Endodermal cell (in vitro differentiated cells): ENCODE results near the gene TRPM6. TPM values are rescaled to one million over a fixed set of nuclear protein-coding genes. Genes with fewer than 3 reads are reported as not detected.

ENCODE experiments used
- DNase-seq: peaks from one replicate; pipeline ENCODE4 v3.0.0-alpha.2; 2017
- H3K27ac ChIP-seq: 2 replicates; pipeline ENCODE4 v1.5.1; 2013; ENCODE audit warnings: mild to moderate bottlenecking, low read depth, low read length, moderate library complexity
- H3K27me3 ChIP-seq: 2 replicates; pipeline ENCODE4 v1.6.1; 2013; ENCODE audit warnings: mild to moderate bottlenecking, low read length, moderate library complexity; ENCODE audit not compliant: insufficient read depth, control insufficient read depth, poor library complexity, severe bottlenecking
- H3K36me3 ChIP-seq: 2 replicates; pipeline ENCODE4 v1.7.0; 2013; ENCODE audit warnings: mild to moderate bottlenecking, low read length, moderate library complexity; ENCODE audit not compliant: control insufficient read depth, insufficient read depth
- H3K4me1 ChIP-seq: one replicate; pipeline ENCODE4 v1.7.0; 2013; ENCODE audit warnings: low read length; ENCODE audit not compliant: control insufficient read depth, insufficient read depth
- H3K4me3 ChIP-seq: 2 replicates; pipeline ENCODE4 v1.5.1; 2013; ENCODE audit warnings: mild to moderate bottlenecking, low read length, moderate library complexity
- H3K9ac ChIP-seq: 2 replicates; pipeline ENCODE4 v1.6.1; 2013; ENCODE audit warnings: mild to moderate bottlenecking, low read length, moderate library complexity; ENCODE audit not compliant: poor library complexity, severe bottlenecking; ENCODE audit errors: extremely low read depth
- H3K9me3 ChIP-seq: 2 replicates; pipeline ENCODE4 v1.6.1; 2013; ENCODE audit warnings: mild to moderate bottlenecking, low read length, moderate library complexity; ENCODE audit not compliant: control insufficient read depth
- H3K27ac Mint-ChIP-seq: 2 replicates; pipeline ENCODE4 v1.8.0; 2020; ENCODE audit warnings: mixed read lengths
- H3K27me3 Mint-ChIP-seq: 2 replicates; pipeline ENCODE4 v1.8.0; 2021; ENCODE audit warnings: mild to moderate bottlenecking, mixed read lengths; ENCODE audit not compliant: insufficient read depth
- H3K36me3 Mint-ChIP-seq: 2 replicates; pipeline ENCODE4 v1.8.0; 2020; ENCODE audit warnings: low read depth, mixed read lengths
- H3K4me1 Mint-ChIP-seq: 2 replicates; pipeline ENCODE4 v1.8.0; 2020; ENCODE audit warnings: mixed read lengths
- H3K4me3 Mint-ChIP-seq: 2 replicates; pipeline ENCODE4 v1.8.0; 2020; ENCODE audit warnings: mild to moderate bottlenecking, moderate library complexity, mixed read lengths
- H3K9me3 Mint-ChIP-seq: 2 replicates; pipeline ENCODE4 v1.8.0; 2020; ENCODE audit warnings: mild to moderate bottlenecking, mixed read lengths
- WGBS, 2 experiments: methylation state at CpG; one replicate each; pipeline versions ENCODE4 v1.1.5 to v1.1.7; 2013; ENCODE audit warnings: missing lambda C conversion rate in 2 of 2, mixed read lengths in 1 of 2; ENCODE audit not compliant: insufficient coverage in 1 of 2, insufficient read length in 1 of 2; 5-methylcytosine and 5-hydroxymethylcytosine counted together
- total RNA-seq, 2 donors: library from RNA; stranded (reverse); fragmentation: NEBNext Ultra II Directional in 1 of 2; extraction: Animal tissue kit (Norgen Biotek cat#: 25700) in 1 of 2; gene quantifications; 2 replicates in 1 of 2; 3 replicates in 1 of 2; pipeline ENCODE4 v1.2.1, GENCODE V29; 2021
- TF ChIP-seq, protein P1 (sequence below): fragments of 200-600 bp; sonication (generic); conservative IDR thresholded peaks from 2 replicates; pipeline ENCODE4 v1.5.0; 2021; ENCODE audit warnings: antibody characterized with exemption, mild to moderate bottlenecking

The TRPM6 gene
- total RNA-seq, 2 donors from 2014 or later, result 1.2 to 1.7 TPM

DNA sequence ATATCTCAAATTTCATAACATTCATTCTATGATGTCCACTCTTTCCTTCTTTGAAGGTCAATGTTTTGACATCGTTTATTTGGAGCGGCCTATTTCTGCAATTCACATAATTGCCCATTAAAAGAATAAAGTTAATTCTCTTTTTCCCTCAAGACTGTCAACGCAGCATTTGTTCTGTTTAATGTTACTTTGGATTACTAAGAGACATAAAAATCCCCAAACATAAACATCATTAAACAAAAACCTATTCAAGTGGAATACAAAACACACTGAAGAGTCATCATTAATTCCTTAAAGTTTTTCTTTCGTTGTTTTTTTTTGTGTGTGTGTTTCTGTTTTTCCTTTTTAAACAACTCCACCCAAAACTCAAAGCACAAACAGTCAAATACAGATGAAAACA lies 151.1 kb downstream of the TRPM6 start:
- no peaks in the 10 kb centered on the region for H3K36me3 Mint-ChIP-seq

DNA sequence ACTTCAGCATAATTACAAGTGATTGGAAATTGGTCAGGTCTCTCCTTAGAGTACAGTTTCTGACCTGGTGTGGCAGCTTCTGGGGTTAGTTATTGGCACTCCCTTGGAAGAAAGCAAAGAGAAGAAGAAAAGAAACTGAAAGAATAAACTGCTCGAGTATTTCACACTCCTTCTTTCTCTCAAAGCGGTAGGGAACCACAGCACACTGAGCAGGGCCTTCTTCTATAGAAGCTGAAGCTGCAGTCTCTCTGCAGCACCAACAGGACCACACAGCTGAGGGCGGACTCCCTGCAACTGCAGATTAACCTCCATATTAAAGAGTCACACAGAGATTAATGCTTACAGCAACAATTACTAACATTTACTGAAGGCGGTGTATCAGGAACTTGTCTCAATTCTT lies 152.0 kb downstream of the TRPM6 start:
- WGBS, 2 experiments, result 80 to 84% methylated on average over 1 to 4 of the region's 4 CpGs
- no peak overlapping the region for H3K4me3 Mint-ChIP-seq
- H3K36me3 Mint-ChIP-seq, result no peaks in the 10 kb centered on the region
- peaks cover 3% of the 10 kb centered on the region for H3K4me1 Mint-ChIP-seq
- H3K27me3 Mint-ChIP-seq, result no peaks in the 10 kb centered on the region
- no peaks in the 10 kb centered on the region for H3K9me3 ChIP-seq
- no peaks in the 10 kb centered on the region for H3K4me1 ChIP-seq
- H3K9ac ChIP-seq, result no peak overlapping the region
- TF ChIP-seq, protein P1, sequence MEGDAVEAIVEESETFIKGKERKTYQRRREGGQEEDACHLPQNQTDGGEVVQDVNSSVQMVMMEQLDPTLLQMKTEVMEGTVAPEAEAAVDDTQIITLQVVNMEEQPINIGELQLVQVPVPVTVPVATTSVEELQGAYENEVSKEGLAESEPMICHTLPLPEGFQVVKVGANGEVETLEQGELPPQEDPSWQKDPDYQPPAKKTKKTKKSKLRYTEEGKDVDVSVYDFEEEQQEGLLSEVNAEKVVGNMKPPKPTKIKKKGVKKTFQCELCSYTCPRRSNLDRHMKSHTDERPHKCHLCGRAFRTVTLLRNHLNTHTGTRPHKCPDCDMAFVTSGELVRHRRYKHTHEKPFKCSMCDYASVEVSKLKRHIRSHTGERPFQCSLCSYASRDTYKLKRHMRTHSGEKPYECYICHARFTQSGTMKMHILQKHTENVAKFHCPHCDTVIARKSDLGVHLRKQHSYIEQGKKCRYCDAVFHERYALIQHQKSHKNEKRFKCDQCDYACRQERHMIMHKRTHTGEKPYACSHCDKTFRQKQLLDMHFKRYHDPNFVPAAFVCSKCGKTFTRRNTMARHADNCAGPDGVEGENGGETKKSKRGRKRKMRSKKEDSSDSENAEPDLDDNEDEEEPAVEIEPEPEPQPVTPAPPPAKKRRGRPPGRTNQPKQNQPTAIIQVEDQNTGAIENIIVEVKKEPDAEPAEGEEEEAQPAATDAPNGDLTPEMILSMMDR, result no peak
- no peak for DNase-seq
- H3K4me3 ChIP-seq, result no peak overlapping the region
- H3K9me3 Mint-ChIP-seq, result no peaks in the 10 kb centered on the region
- H3K36me3 ChIP-seq, result no peaks in the 10 kb centered on the region
- H3K27ac ChIP-seq, result no peak overlapping the region
- H3K27me3 ChIP-seq, result no peaks in the 10 kb centered on the region
- H3K27ac Mint-ChIP-seq, result no peak overlapping the region

More for the DNA sequence above, 151.1 kb downstream of the TRPM6 start:
- TF ChIP-seq, protein P1, result no peak
- Mint-ChIP-seq H3K27me3 (no peaks in the 10 kb centered on the region), H3K4me1 (peaks cover 3% of the 10 kb centered on the region), H3K4me3 (no peak overlapping the region), H3K9me3 (no peaks in the 10 kb centered on the region), H3K27ac (no peak overlapping the region)
- H3K9me3 ChIP-seq, result no peaks in the 10 kb centered on the region
- H3K4me3 ChIP-seq, result no peak overlapping the region
- no peaks in the 10 kb centered on the region for H3K4me1 ChIP-seq
- H3K27me3 ChIP-seq, result no peaks in the 10 kb centered on the region
- H3K27ac ChIP-seq, result no peak overlapping the region
- H3K36me3 ChIP-seq, result no peaks in the 10 kb centered on the region
- WGBS, 2 experiments, result 99 to 100% methylated on average over 2 to 3 of the region's 4 CpGs
- DNase-seq, result no peak
- H3K9ac ChIP-seq, result no peak overlapping the region

DNA sequence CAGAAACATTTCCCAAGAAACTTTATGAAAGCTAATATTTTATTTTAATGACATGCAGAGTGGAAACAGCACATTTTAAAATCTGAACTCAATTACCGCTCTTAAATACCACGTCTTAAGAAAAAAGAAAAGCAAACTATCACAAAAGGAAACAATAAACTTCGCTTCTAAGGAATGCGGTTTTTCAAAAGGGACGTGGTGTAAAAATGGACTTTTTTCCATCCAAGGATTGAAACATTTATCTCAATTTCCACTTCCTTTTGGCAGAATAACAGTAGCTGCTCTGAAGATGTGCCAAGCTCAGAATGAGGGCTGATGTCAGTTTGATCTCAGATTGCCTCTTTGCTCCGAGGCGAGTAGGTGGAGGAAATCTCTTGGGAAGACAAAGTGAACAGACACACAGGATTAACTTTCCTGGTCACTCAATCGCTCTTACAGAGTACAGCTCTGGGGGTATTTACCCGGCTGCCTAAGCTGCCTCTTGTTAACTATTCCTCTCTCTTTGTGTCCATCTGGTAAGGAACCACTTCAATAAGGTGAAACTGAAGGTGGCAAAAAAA lies 158.5 kb downstream of the TRPM6 start:
- H3K4me3 Mint-ChIP-seq, result no peak overlapping the region
- H3K27me3 ChIP-seq, result no peaks in the 10 kb centered on the region
- no peaks in the 10 kb centered on the region for H3K9me3 Mint-ChIP-seq
- TF ChIP-seq, protein P1, result no peak
- no peaks in the 10 kb centered on the region for H3K36me3 Mint-ChIP-seq
- no peak overlapping the region for H3K27ac Mint-ChIP-seq
- no peaks in the 10 kb centered on the region for H3K27me3 Mint-ChIP-seq
- H3K4me3 ChIP-seq, result no peak overlapping the region
- 79 to 90% methylated on average over 9 of the region's 9 CpGs for WGBS, 2 experiments
- H3K4me1 ChIP-seq, result no peaks in the 10 kb centered on the region
- peaks cover 7% of the 10 kb centered on the region for H3K4me1 Mint-ChIP-seq
- no peaks in the 10 kb centered on the region for H3K36me3 ChIP-seq
- H3K9ac ChIP-seq, result no peak overlapping the region
- H3K27ac ChIP-seq, result no peak overlapping the region
- H3K9me3 ChIP-seq, result no peaks in the 10 kb centered on the region
- no peak for DNase-seq
